Fibroblast of mammary gland (primary cell): ENCODE results near the gene RUSC2.

Experiments used
- DNase-seq: peaks from one replicate; pipeline ENCODE4 v3.0.0-alpha.2; 2010; ENCODE audit warnings: low read depth
- H3K4me3 ChIP-seq: 2 replicates; pipeline ENCODE4 v1.5.1; 2011; ENCODE audit warnings: low read depth, mild to moderate bottlenecking, low read length, moderate library complexity; ENCODE audit not compliant: control insufficient read depth
- TF ChIP-seq, protein P1 (sequence below): conservative IDR thresholded peaks from 2 replicates; pipeline ENCODE4 v1.5.1; 2011; ENCODE audit warnings: low read depth, low read length, inconsistent platforms; ENCODE audit not compliant: control insufficient read depth, insufficient read depth

RUSC2 gene

DNA sequence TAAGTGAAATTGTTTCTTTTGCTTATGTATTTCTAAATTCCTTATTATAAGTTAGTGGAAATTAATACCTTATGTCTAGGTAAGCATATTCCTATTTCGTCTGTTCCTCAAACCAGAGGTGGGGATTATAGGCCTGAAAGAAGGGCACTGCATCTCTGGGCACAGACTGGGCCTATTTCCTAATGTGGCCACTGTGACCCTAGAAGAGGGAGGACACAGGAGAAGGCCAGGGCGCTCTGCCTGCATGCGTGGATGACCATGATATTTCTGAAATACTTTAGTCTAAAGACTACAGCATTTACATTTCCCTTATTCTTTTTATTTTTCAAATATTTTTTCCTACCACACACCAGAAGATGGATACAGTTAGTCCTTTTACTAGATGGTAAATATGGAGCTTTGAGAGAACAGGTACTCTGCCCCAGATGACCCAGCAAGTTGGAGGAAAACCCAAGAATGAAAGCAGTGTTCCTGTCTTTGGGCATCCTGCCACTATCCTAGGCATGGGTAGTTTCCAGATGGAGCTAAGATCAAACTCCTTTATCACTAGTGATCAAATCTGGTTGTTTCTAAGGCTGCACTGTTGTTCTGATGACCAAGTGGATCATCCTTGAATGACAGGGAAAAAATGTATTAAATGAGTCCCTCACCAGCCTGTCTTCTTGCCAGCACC, 27.8 kb downstream of the RUSC2 start:
- H3K4me3 ChIP-seq: no peak overlapping the region
- TF ChIP-seq, protein P1, sequence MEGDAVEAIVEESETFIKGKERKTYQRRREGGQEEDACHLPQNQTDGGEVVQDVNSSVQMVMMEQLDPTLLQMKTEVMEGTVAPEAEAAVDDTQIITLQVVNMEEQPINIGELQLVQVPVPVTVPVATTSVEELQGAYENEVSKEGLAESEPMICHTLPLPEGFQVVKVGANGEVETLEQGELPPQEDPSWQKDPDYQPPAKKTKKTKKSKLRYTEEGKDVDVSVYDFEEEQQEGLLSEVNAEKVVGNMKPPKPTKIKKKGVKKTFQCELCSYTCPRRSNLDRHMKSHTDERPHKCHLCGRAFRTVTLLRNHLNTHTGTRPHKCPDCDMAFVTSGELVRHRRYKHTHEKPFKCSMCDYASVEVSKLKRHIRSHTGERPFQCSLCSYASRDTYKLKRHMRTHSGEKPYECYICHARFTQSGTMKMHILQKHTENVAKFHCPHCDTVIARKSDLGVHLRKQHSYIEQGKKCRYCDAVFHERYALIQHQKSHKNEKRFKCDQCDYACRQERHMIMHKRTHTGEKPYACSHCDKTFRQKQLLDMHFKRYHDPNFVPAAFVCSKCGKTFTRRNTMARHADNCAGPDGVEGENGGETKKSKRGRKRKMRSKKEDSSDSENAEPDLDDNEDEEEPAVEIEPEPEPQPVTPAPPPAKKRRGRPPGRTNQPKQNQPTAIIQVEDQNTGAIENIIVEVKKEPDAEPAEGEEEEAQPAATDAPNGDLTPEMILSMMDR: no peak
- no peak for DNase-seq

DNA sequence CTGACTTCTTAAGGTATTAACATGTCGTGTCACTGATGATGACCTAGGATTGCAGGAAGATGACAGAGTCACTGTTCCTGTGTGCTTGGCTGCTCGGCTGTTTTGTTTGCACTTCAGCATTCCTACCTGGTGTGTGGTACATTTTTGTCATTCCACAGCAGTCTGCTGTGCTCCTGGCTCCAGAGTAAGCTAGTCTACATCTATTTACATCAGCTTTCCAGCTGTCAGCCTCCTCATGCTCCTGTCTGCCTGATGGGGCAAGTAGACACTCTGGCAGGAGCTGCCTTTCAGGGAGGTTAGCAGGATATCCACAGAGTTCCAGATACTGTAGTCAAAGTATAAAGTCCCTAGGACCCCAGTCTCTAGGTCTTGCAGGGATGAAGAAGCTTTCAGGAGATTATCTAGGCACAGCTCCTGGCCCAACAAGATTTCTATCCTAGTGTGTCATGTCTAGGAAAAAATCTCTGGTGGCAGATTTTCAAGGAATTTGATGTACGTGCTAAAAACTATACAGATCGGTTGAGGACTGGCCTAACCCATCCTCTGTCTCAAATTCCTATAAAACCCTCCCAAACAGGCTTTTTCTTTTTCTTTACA, 28.4 kb downstream of the RUSC2 start:
- peak; percentile 71 for DNase-seq
- TF ChIP-seq, protein P1: no peak
- H3K4me3 ChIP-seq: no peak overlapping the region

DNA sequence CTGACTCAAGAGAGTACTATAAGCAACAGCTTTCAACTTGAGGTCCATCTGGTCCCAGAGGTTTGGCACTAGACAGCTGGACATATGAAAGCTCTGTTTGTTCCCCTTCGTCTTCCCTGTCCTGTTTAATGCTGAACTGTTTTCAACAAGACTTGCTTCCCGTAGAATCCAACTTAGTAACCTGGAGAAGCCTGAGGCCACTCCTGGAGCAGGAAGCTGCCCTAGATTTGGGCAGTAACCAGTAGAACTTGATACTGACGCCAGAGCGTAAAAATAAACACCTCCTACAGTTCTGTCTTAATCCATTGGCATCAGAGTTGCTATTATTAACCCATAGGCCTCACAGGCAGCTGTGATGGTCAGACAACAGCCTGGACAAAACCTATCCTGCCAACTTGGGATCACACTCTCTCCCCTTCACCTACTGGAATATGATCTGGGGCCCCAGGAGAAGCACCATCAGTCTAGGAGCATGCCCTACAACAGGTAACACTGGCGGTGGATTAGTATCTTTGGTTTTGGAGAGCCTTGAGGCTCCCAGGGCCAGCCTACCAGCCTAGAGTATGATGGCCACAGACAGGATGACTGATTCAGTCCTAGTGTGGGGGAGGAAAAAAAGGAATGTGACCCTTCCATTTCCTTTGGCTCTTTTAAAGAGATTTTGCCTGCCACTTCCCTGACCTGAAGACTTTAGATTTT, 29.2 kb downstream of the RUSC2 start:
- DNase-seq: peak; percentile 38
- H3K4me3 ChIP-seq: no peak overlapping the region
- TF ChIP-seq, protein P1: no peak

DNA sequence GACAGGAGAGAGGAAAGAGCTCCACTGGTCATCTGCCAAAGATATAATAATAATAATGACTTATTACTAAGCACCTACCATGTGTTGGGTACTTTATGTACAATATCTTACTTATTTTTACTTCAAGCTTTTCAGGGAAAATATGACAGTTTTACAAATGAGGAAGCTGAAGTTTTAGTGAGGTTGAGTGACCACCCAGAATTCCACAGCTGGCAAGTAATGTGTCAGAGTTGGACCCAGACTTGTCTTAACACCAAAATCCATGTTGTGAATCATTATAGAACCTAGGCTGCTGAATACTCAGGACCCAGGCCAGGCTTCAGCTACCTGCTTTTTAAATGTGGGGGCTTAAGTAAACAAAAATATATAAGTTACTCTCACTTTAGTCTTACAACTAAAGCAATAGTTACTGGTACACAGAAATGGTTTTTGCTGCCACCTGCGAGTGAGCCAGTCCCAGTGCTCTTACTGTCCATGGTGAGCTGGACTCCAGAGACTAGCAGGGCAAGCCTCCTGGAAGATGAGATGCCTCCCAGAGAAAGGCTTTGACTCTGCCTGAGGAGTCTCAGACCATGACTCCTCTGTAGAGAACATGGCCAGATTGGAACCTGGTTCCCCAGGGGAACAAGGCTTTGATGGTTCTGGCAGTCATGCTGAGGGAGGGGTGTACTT, 29.9 kb downstream of the RUSC2 start:
- no peak overlapping the region for H3K4me3 ChIP-seq
- TF ChIP-seq, protein P1: no peak
- DNase-seq: peak; percentile 20

DNA sequence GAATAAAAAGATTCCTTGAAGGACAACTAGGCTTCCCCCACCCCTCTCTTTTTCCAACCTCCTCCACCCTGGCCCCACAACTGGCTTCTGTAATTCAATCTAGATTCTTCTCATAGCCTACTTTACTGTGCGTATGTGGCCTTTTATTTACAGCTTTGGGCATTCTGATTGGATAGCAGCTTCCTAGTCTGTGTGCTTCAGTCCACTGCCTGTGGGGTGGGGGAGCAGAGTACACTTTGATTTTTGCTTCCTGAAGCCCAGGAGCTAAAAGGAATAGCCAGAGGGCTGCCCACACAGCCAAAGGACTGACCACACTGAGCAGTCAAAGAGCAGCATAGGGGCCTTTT, 30.4 kb downstream of the RUSC2 start:
- TF ChIP-seq, protein P1: no peak
- H3K4me3 ChIP-seq: no peak overlapping the region
- no peak for DNase-seq

DNA sequence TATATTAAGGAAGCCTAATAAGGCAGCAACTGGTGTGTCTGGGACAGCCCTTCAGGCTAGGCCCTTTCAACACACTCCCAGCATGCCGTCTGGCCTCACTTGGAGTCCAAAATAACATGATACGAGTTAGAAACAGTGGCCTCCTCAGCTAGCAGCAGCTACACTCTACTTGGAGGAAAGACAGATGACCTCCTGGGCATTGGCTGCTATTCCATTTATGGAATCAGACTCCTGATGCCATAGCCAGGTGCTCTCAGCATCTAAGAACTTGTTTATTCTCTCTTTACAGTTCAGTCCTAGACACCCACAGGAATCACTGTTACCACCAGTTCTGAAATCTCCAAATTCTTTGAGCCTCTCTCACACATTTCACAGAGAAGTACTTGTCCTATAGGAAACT, 31.8 kb downstream of the RUSC2 start:
- H3K4me3 ChIP-seq: no peak overlapping the region
- peak; percentile 35 for DNase-seq
- TF ChIP-seq, protein P1: no peak
